IPS-18a (cell line): Measurements from ENCODE around the gene ARHGAP6.

ENCODE experiments used
- H3K27ac ChIP-seq: one replicate; pipeline ENCODE4 v1.5.1; 2013; ENCODE audit warnings: low read length
- H3K27me3 ChIP-seq: one replicate; pipeline ENCODE4 v1.6.1; 2013; ENCODE audit warnings: mild to moderate bottlenecking, low read length; ENCODE audit not compliant: control insufficient read depth, insufficient read depth
- H3K36me3 ChIP-seq: one replicate; pipeline ENCODE4 v1.6.1; 2013; ENCODE audit warnings: low read depth, low read length; ENCODE audit not compliant: control insufficient read depth
- H3K4me1 ChIP-seq: one replicate; pipeline ENCODE4 v1.6.1; 2013; ENCODE audit warnings: low read depth, low read length; ENCODE audit not compliant: control insufficient read depth
- H3K4me3 ChIP-seq: one replicate; pipeline ENCODE4 v1.5.1; 2013; ENCODE audit warnings: low read length
- H3K9ac ChIP-seq: one replicate; pipeline ENCODE4 v1.6.1; 2013; ENCODE audit warnings: mild to moderate bottlenecking, low read length, moderate library complexity
- H3K9me3 ChIP-seq: one replicate; pipeline ENCODE4 v1.6.1; 2013; ENCODE audit warnings: low read depth, low read length; ENCODE audit not compliant: control insufficient read depth

The ARHGAP6 gene, protein sequence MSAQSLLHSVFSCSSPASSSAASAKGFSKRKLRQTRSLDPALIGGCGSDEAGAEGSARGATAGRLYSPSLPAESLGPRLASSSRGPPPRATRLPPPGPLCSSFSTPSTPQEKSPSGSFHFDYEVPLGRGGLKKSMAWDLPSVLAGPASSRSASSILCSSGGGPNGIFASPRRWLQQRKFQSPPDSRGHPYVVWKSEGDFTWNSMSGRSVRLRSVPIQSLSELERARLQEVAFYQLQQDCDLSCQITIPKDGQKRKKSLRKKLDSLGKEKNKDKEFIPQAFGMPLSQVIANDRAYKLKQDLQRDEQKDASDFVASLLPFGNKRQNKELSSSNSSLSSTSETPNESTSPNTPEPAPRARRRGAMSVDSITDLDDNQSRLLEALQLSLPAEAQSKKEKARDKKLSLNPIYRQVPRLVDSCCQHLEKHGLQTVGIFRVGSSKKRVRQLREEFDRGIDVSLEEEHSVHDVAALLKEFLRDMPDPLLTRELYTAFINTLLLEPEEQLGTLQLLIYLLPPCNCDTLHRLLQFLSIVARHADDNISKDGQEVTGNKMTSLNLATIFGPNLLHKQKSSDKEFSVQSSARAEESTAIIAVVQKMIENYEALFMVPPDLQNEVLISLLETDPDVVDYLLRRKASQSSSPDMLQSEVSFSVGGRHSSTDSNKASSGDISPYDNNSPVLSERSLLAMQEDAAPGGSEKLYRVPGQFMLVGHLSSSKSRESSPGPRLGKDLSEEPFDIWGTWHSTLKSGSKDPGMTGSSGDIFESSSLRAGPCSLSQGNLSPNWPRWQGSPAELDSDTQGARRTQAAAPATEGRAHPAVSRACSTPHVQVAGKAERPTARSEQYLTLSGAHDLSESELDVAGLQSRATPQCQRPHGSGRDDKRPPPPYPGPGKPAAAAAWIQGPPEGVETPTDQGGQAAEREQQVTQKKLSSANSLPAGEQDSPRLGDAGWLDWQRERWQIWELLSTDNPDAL (N-terminal part only)

DNA sequence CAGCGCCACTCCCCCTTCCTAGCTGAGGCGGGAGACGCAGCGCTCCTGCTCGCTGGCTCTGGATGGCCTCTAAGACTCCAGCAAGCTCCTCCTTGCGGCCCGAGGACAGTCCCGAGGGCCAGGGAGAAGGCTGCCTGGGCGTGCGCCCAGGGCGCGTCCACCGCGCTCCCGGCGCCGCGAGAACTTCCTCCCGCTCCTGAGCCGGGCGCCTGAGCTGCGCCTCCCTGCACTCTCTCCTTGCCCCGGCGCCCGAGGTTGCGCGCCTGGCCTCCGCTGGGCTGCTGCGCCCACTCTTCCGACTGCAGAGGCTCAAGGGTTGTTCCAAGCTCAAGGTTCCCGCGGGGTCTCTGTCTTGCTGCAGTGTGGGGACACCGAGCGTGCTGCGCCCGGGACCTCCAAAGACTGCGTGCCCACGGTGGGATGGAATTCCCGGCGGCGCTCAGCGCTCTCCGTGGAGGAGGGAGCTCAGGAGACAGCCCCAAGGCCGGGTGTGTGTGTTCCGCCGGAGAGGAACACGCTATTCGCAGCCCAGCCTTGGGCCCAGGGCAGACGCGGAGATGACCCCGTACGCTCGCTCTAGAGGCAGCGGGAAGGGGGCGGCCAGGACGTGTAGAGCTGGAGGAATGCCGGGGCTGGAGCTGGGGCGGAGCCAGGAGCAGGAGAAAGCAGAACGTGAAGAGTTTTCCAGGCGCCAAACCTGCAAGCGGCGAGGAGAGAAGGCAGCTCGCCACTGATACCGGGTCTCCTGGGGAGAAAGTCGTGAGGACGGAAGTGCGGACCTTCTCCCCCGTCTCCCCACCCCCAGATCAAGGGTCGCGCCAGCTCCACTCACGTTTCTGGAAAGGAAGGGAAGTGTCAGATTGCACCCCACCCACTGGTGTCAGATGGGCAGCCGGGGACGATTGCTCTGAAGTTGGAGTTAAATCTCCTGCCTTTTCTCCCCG lies at the start of gene ARHGAP6:
Gene ARHGAP6, minus strand, starts transcription at position 753 of the 944 bp plus-strand sequence. CDS start 1,092 bp downstream, outside the sequence.
- Histone ChIP-seq H3K27ac (no peak within 1 kb of the TSS), H3K9me3 (no peaks in the 10 kb centered on the region), H3K4me1 (peaks cover 10% of the 10 kb centered on the region), H3K4me3 (peak within 1 kb of the TSS; percentile 76), H3K36me3 (no peaks in the 10 kb centered on the region), H3K27me3 (peaks cover 98% of the 10 kb centered on the region), H3K9ac (no peak within 1 kb of the TSS)

DNA sequence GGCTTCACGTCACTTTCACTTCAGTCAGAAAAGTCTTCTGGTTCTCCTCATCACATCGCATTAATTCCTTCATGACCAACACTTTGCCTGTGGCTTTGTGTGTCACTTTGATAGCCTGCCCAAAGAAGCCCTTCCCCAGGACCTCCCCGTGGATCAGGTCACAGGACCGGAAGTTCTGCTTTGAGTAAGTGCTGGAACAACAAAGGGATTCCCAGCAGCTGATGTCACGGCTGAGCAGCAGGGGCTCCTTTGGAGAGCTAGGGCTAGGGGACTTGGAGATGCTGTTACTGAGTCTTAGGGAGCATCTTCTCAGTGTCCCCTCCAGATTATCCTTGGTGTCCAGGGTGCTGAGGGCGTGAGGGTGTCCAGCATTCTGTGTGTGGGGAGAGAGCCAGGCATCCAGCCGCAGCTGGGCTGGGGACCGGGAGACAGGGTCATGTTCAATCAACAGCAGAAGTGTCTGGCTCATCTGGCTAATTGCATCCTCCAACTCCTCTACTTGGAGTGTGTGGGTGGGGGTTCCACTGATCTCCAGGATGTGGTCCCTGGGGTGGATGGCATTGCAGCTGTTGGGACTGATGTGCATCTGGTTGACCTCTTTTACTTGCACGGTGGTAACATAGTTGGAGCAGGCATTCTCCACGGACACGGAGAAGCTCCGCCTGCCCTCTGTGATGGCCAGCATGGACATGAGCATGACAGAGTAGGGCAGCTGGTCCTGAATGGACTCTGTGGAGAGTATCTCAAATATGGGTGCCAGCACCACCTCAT lies 39.2 kb upstream of the ARHGAP6 start:
- no peaks in the 10 kb centered on the region for H3K36me3 ChIP-seq
- H3K4me3 ChIP-seq: no peak overlapping the region
- no peaks in the 10 kb centered on the region for H3K9me3 ChIP-seq
- no peaks in the 10 kb centered on the region for H3K4me1 ChIP-seq
- no peak overlapping the region for H3K9ac ChIP-seq
- H3K27ac ChIP-seq: no peak overlapping the region
- H3K27me3 ChIP-seq: no peaks in the 10 kb centered on the region

- Histone ChIP-seq H3K9ac (no peak overlapping the region), H3K4me3 (no peak overlapping the region), H3K4me1 (no peaks in the 10 kb centered on the region), H3K9me3 (no peaks in the 10 kb centered on the region), H3K27ac (no peak overlapping the region), H3K36me3 (no peaks in the 10 kb centered on the region), H3K27me3 (no peaks in the 10 kb centered on the region)
These were observed 38.1 kb upstream of the ARHGAP6 start for GRCh38 chrX:11703855-11704254.

- Histone ChIP-seq H3K36me3 (no peaks in the 10 kb centered on the region), H3K27me3 (no peaks in the 10 kb centered on the region), H3K4me1 (no peaks in the 10 kb centered on the region), H3K9ac (no peak overlapping the region), H3K9me3 (no peaks in the 10 kb centered on the region), H3K4me3 (no peak overlapping the region), H3K27ac (no peak overlapping the region)
These were observed 37.4 kb upstream of the ARHGAP6 start for GRCh38 chrX:11702965-11703631.

DNA sequence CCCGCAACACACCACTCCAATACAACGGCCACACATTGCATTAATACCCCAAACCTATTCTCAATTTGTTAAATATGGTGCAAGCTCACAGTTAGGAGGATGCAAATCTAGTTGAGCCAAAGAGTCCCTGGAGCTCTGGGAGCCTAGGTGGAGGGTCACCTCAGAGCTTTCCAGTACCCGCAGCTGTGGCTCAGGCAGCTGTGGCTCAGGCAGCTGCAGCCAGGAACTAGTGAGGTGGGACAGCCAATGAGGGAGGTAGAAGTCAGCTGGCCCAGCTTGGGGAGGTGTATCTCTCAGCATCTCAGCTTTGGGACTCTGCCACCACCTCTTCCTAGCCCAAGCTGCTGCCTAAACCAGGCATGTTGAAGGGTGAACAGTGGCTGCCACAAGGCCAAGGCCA lies 36.7 kb upstream of the ARHGAP6 start:
- Histone ChIP-seq H3K36me3 (no peaks in the 10 kb centered on the region), H3K9ac (no peak overlapping the region), H3K27me3 (no peaks in the 10 kb centered on the region), H3K4me1 (no peaks in the 10 kb centered on the region), H3K9me3 (no peaks in the 10 kb centered on the region), H3K27ac (no peak overlapping the region), H3K4me3 (no peak overlapping the region)

- Histone ChIP-seq H3K9me3 (no peaks in the 10 kb centered on the region), H3K4me1 (no peaks in the 10 kb centered on the region), H3K27ac (no peak overlapping the region), H3K9ac (no peak overlapping the region), H3K27me3 (no peaks in the 10 kb centered on the region), H3K36me3 (no peaks in the 10 kb centered on the region), H3K4me3 (no peak overlapping the region)
These were observed 33.0 kb upstream of the ARHGAP6 start for GRCh38 chrX:11698702-11699101.

DNA sequence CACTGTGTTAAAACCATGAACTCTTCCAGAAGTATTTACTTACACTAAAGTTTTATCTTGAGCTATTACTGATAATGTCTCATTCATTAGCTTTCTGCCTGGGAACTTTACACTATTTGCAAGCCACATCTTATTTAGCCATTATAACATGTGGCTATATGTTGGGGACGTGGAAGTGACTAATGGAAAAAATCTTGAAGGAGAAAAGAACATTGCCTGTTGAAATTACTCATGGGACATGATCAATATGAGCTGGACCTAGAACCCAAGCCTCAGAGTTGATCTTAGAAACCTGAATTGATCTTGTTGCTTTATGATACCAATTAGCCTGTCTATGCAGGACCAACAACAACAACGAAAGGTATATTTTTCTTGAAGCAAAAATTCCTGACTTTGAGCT lies 22.5 kb upstream of the ARHGAP6 start:
- H3K27me3 ChIP-seq: no peaks in the 10 kb centered on the region
- no peak overlapping the region for H3K27ac ChIP-seq

GRCh38 chrX:11687157-11687556 lies 21.4 kb upstream of the ARHGAP6 start:
- no peak overlapping the region for H3K27ac ChIP-seq
- H3K9ac ChIP-seq: no peak overlapping the region
- no peak overlapping the region for H3K4me3 ChIP-seq
- no peaks in the 10 kb centered on the region for H3K27me3 ChIP-seq
- H3K9me3 ChIP-seq: no peaks in the 10 kb centered on the region
- no peaks in the 10 kb centered on the region for H3K4me1 ChIP-seq
- H3K36me3 ChIP-seq: no peaks in the 10 kb centered on the region

More for the DNA sequence above, 22.5 kb upstream of the ARHGAP6 start:
- no peaks in the 10 kb centered on the region for H3K9me3 ChIP-seq
- no peaks in the 10 kb centered on the region for H3K36me3 ChIP-seq
- no peak overlapping the region for H3K4me3 ChIP-seq
- H3K9ac ChIP-seq: no peak overlapping the region
- H3K4me1 ChIP-seq: no peaks in the 10 kb centered on the region

DNA sequence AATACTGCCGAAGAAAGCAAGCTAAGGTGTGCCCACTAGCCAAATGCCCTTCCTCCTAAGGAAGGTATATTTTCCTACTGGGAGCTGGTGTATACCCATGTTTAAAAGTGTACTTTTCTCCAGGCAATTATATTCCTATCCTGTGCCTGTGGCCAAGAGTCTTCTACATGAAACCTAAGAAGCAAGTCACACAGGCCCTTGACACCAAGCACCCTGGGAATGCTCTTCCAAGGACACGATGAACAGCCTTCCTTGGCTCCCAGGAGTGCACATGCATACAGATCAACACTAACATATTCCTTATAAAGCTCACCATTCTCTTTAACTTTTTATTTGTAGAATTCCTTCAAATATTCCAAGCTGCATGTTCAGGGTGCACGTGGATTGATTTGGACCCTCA lies 17.3 kb upstream of the ARHGAP6 start:
- Histone ChIP-seq H3K36me3 (no peaks in the 10 kb centered on the region), H3K9me3 (no peaks in the 10 kb centered on the region), H3K4me3 (no peak overlapping the region), H3K27me3 (no peaks in the 10 kb centered on the region), H3K27ac (no peak overlapping the region), H3K9ac (no peak overlapping the region), H3K4me1 (no peaks in the 10 kb centered on the region)

GRCh38 chrX:11678158-11678557 lies 12.4 kb upstream of the ARHGAP6 start:
- Histone ChIP-seq H3K4me3 (no peak overlapping the region), H3K4me1 (no peaks in the 10 kb centered on the region), H3K27me3 (peaks cover 7% of the 10 kb centered on the region), H3K9ac (no peak overlapping the region), H3K9me3 (no peaks in the 10 kb centered on the region), H3K27ac (no peak overlapping the region), H3K36me3 (no peaks in the 10 kb centered on the region)
